Medulla oblongata (tissue), 1 donor: ENCODE results near the gene MYO9B.
"Not testable (repeated sequence)": the region's sequence is repeated elsewhere in the genome, so short reads cannot be mapped to it uniquely, and the experiment has no call there.

ENCODE experiments used
- DNase-seq: peaks from one replicate; pipeline ENCODE4 v3.0.0-alpha.2; 2015; ENCODE audit errors: extremely low spot score

The MYO9B gene

DNA sequence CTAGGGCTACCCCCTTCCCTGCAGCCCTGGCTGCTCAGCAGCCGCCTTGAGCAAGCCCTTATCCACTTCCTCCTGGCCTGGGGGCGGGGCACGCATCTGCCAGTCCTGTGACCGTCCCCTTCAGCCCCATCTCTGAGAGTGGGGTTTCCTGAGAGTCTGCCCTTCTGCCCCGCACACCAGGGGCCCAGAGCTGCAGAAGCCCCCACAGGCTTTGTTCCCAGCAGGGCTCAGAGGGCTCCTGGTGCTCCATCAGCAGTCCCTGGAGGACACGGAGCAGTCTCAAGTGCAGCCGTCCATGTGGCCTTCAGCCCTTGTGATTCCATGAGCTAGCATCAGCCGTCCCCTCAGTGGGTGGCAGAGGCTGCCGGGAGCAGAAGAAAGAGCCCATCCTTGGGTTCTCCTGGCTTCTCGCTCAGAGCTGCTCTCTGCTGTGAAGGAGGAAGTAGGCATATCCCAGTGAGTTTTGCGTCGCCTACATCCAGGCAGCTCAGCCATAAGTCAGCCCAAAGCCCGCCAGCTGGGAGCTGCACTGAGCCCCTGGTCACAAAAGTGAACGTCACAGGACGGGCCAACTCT is 16.3 kb downstream of the MYO9B start:
- no peak for DNase-seq

DNA sequence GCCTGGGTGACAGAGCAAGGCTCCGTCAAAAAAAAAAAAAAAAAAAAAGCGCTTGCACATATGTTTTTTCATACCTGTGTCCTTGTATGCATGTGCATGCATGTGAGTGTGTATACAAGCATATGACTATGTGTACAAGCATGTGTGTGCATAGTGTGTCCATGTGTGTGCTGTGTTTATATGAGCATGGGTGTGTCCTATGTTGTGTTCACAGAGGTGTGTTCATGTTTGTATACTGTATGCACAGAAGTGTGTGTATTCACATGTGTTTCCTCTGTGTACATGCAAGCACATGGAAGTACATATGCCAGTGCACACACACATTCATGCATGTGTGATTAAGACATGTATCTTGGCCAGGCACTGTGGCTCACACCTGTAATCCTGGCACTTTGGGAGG is 17.1 kb downstream of the MYO9B start:
- no peak for DNase-seq

DNA sequence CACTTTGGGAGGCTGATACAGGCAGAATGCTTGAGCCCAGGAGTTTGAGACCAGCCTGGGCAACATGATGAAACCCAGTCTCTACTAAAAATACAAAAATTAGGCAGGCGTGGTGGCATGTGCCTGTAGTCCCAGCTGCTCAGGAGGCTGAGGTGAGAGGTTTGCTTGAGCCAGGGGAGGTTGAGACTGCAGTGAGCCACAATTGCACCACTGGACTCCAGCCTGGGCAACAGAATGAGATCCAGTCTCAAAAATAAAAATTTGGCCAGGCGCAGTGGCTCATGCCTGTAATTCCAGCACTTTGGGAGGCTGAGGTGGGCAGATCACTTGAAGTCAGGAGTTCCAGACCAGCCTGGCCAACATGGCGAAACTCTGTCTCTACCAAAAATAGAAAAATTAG is 19.1 kb downstream of the MYO9B start:
- DNase-seq, result not testable (repeated sequence)

DNA sequence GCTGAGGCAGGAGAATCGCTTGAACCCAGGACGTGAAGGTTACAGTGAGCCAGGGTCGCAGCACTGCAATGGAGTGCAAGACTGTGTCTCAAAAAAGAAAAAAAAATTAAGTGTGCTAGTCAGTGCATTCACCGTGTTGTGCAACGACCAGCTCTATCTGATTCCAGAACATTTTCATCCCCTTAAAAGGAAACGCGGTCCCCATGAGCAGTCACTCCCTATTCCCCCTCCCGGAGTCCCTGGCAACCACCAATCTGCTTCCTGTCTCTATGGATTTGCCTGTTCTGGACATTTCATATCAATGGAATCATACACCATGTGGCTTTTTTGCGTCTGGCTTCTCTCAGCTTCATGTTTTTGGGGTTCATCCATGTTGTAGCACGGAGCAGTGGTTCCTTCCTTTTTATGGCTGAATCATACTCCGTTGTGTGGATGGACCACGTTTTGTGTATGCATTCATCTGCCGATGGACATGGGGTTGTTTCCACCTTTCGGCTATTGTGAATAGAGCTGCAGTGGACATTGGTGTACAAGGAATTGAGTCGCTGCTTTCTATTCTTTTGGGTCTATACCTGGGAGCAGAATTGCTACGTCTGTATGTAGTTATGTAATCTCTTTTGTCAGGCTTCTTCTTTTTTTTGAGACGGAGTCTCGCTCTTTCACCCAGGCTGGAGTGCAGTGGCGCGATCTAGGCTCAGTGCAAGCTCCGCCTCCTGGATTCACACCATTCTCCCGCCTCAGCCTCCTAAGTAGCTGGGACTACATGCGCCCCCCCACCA is 19.8 kb downstream of the MYO9B start:
- no peak for DNase-seq

DNA sequence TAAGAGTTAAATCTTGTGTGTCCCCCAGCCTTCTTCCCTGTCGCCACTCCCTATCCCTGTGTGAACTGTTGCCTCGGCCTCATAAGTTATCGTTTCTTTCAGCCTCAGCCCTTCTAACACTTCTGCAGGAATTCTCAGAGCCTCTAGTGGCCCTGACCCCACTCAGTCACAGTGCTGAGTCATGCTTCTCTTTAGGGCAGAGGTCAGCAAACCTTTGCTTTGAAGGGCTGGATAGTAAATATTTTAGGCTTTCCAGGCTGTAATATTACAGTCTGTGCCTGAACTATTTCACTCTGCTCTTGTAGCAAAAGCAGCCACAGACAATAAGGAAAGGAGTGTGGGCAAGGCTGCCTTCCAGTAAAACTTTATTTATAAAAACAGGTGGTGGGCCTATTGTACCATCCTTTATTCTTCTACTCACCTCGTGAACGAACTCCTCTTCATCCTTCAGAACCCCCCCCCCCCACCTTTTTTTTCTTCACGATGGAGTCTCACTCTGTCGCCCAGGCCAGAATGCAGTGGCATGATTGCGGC is 22.1 kb downstream of the MYO9B start:
- no peak for DNase-seq

DNA sequence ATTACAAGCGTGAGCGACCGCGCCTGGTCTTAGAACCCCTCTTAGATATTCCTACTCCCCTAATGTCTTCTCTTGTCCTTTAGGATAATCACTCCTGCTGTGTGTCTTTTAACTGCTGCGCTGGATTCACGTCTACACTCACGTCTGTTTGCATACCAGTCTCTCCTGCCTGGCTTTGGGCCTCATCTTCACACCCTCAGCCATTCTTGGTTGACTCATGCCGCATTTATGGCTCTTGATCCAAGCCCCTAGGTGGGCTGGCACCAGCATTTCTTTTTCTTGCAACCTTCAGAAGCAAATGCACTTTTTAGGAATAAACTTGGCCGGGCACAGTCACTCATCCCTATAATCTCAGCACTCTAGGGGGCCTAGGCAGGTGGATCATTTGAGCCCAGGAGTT is 22.7 kb downstream of the MYO9B start:
- no peak for DNase-seq

DNA sequence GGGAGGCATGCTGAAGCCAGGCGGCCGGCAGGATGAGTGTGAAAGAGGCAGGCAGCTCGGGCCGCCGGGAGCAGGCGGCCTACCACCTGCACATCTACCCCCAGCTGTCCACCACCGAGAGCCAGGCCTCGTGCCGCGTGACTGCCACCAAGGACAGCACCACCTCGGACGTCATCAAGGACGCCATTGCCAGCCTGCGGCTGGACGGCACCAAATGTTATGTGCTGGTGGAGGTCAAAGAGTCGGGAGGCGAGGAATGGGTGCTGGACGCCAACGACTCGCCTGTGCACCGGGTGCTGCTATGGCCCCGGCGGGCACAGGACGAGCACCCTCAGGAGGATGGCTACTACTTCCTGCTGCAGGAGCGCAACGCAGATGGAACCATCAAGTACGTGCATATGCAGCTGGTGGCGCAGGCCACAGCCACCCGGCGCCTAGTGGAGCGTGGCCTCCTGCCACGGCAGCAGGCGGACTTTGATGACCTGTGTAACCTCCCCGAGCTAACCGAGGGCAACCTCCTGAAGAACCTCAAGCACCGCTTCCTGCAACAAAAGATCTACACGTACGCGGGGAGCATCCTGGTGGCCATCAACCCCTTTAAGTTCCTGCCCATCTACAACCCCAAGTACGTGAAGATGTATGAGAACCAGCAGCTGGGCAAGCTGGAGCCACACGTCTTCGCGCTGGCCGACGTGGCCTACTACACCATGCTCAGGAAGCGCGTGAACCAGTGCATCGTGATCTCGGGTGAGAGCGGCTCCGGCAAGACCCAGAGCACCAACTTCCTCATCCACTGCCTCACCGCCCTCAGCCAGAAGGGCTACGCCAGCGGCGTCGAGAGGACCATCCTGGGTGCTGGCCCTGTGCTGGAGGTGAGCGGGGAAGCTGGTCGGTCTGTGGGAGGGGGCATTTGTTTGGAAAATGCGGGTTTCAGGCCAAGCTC is 26.4 kb downstream of the MYO9B start:
- no peak for DNase-seq

DNA sequence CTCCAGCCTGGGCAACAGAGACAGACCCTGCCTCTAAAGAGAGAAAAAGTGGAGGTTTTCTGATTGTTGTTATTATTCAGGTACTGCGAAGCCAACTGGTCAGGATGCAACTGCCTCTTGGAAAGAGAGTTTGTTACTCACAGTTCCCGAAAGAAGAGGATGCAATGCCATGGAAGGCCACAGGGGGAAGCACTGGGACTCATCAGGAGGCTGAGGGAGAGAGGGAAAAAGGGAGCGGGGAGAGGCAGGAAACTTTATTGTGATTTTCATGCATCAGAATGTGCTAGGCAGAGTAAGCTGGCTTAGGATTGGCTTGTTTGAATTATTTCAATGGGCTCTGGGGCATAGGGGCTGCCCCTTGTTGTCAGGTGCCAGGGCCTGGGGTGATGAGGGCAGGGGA is 27.6 kb downstream of the MYO9B start:
- DNase-seq, result no peak

DNA sequence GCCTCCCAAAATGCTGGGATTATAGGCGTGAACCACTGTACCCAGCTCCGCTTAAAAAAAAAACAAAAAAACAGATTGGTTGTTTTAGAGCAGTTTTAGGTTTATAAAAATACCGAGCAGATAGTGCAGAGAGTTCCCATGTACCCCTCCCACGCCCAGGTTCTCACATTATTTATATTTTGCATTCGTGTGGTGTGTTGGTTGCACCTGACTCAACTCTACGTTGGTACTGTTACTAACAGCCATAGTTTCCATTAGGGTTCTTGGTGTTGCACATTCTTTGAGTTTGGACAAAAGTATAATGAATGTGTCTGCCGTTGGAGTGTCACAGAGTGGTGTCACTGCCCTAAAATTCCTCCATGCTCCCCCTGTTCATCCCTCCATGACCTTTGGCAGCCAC is 29.1 kb downstream of the MYO9B start:
- DNase-seq, result no peak

DNA sequence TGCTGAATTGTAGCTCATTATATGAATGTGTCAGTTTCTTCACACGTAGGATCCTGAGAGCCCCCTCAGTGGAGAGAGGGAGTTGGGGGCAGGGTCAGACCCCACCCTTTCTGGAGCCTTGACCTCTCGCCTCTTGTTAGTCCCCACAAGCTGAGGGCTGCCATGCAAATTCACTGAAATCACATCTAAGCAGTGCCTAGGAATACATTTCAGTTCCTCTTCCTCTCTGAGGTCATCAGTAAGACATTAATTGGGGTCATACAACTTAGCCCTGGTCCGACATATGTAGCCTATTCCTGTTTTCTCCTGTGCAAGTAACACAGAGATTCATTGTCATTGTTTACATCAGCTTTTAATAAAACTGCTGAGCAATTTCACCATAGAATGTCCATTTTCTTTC is 30.0 kb downstream of the MYO9B start:
- DNase-seq, result no peak

DNA sequence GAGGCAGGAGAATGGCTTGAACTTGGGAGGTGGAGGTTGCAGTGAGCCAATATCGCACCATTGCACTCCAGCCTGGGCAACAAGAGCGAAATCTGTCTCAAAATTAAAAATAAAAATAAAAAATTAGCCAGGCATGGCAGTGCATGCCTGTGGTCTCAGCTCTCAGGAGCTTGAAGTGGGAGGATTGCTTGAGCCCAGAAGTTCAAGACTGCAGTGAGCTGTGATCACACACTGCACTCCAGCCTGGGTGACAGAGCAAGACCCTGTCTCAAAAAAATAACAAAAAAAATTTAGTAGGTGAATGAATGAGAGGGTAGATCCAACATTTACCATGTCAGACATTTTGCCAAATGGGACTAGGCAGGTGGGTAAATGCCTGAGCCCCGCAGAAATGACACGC is 31.4 kb downstream of the MYO9B start:
- DNase-seq, result not testable (repeated sequence)

DNA sequence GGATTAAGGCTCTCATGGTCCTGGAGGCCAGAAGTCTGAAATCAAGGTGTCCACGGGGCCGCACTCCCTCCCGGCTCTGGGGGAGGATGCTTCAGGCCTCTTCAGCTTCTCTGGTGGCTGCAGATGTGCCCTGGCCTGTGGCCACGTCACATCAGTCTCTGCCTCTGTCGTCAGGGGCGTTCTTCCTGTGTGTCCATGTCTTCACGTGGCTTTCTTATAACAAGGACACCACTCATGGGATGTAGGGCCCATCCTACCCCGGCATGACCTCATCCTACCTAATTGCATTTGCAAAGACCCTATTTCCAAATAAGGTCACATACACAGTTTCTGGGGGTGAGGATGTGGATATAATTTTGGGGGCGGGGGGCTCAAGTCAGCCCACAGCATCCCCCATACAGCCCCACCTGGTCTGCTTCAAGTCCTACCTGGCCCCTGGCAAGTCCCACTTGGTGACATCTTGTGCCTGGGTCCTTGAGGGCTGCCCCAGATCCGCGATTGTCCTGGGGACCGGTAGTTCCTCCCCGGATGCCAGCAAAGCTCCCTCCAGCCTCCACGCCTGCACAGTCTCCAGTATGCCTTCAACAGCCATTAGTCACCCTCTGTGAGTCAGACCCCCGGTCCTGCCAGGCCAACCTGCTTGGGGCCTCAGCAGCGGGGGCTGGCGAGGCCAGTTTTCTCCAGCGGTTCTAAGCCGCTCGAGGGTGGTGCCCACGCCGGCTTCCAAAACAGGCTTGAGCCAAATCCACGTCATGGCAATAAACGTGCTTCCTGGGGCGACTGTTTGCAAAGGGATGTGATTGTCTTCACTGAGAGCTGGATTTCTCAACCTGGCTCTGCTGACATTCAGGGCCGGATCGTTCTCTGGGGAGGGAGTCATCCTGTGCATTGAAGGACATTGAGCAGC is 32.2 kb downstream of the MYO9B start:
- peak; percentile 60 for DNase-seq

DNA sequence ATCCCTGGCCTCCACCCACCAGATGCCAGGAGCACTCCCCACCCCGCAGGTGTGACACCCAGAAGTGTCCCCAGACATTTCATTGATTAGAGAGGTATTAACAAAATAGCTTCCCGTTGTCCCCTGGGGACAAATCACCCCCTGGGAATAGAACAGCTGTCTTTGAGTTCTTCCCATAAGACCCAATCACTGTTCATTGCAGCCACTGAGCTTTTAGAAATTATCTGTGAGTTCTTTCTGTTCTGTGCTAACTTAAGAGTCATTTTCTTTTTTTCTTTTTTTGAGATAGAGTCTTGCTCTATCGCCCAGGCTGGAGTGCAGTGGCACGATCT is 32.8 kb downstream of the MYO9B start:
- no peak for DNase-seq

DNA sequence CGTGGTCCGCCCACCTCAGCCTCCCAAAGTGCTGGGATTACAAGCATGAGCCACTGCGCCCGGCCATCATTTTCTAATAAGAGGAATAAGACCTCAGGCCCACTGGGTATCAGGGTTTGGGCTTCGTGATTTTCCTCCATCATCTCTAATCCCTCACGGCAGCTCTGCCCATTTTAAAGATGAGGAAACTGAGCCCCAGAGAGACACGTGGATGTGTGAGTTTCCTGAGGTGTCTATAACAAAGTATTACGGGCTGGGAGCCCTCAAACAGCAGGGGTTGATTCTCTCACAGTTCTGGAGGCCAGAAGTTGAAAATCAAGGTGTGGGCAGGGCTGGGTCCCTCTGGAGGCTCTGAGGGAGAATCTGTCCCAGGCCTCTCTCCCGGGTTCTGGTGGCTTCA is 33.7 kb downstream of the MYO9B start:
- DNase-seq, result no peak

DNA sequence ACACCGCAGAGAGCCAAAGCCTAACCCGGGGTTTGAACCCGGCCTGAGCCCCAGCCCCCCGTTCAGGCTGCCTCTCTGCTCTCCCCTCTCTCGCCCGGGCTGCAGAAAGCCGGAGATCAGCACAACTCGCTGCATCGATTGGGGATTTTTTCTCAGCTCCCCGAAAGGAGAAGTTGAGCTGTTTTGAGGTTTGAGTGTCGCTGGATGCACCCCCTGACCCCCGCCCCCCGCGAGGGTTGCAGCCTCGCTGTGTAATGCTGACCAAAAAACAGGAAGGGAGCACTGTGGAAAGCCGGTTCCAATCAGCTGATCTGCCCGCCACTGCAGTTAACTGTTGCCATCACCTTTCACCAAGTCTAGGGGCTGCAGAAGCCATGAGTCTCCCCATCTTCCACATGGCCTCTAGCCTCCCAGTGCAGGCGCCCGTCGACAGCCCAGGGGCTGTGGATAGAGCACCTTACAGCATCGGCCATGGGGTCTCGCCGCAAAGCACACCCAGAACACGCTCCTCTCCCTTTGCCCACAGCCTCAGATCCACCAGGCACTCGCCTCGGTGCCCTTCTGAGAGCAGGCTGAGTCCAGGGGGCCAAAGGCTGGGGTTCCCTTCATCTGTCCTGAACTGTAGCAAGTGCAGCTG is 34.5 kb downstream of the MYO9B start:
- DNase-seq, result peak; percentile 81

DNA sequence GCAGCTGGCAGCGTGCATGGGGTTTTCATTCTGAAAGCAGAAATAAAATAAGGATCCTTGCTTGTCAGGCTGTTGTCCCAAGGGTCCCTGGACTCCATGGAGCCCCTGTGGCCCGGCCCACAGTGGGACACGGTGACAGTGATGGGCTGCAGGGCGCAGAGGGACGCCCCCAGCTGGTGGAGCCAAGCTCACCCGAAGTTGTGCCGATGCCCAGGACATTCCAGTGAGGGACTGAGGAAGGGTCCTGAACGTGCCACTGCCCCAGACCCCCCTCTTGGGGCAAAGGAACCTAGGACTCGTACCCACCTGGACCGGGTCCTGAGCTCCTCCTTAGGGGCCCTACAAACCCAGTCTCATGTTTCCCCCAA is 35.0 kb downstream of the MYO9B start:
- no peak for DNase-seq

DNA sequence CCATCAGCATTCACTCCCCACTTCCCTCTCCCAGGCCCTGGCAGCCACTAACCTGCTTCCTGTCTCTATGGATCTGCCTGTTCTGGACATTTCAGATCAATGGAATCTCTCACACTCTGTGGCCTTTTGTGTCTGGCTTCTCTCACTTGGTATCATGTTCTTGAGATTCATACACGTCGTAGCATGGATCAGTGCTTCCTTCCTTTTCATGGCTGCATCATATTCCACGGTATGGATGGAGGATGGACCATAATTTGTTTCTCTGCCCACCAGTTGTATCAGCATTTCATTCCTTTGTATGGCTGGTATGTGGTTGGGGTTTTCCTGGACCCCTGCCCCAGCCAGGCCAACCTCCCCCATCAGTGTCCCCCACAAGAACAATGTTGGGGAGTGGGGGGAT is 36.2 kb downstream of the MYO9B start:
- no peak for DNase-seq

DNA sequence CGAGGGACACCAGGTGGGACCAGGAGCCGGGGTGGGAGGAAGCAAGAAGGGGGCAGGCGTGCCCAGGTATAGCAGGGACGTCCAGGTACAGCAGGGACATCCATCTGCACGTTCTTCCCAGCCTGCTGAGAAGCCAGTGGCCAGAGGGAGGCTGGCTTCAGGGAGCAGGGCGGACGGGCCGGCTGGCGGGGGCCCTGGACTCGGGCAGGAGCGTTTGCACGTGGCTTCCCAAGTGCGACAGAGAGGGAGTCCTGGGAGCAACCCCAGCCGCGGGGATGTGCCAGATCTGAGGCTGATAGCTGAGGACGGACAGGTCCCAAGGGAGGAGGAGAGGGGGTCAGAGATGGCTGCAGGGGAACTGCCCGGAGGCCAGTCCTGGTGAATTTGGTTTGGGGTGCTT is 36.7 kb downstream of the MYO9B start:
- no peak for DNase-seq

DNA sequence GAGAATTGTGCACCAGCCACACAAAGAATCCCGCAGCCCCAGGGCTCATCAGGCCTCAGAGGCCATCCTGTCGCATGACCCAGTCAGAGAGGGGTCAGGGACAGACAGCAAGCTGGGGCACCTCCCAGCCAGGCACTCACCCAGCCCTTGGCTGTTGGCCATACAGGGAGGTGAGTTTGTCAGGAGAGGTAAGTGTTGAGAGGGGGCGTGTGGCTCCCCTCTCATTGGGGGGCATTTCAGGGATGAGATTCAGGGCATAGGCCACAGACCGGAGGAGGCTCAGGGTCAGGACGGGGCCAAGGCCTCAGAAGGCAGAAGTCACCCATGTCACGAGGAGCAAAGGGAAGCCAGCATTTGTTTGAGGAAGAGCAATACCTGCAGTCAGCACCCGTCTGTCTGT is 37.1 kb downstream of the MYO9B start:
- peak; percentile 73 for DNase-seq

DNA sequence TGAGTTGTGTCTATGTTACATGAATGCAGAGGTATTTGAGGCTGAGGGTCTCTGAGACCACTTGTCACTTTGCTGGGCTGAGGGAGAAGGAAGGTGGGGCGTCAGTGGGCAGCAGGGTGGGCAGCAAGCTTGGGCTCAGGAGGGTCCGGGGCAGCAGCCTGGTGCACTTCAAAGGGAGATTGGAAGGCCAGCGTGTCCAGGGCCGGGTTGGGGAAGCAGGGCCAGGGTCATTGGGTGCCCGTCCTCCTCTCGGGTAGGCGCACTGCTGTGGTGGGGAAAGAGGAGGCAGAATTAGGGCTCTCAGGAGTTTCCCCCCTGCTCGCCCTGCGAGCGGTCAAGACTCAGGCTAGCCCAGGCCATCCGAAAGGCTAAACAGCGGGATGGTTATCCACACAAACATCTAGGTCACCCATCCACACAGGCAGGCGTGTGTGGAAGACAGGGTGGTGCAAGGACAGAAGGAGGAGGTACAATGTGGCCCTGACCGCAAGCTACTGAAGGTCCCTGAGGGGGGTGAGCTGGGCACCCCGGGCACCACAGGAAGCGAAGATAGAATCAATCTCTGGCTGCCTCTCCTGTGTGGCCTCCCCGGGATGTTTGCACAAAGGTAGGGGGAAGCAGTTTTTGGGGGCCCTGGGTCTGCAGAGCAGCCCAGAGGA is 37.7 kb downstream of the MYO9B start:
- no peak for DNase-seq

DNA sequence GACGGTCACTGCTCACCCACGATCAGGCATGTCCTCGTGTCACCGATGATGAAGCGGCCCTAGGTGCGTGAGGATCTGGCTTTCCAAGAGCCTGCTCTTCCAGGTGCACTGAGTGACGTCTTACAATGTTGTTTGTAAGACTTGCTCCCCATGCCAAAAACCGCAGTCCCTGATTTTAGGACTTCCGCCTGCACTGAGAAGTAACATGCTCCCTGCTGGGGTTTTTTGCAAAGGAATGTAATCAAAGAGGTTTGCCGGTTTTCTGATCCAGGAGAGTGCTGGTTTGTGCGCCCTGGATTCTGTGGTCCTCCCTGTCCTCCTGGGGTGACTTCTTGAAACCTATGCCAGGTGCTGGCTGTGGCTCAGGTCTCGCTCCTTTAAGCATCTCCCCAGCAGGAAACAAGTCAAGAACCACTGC is 38.8 kb downstream of the MYO9B start:
- DNase-seq, result no peak
